ENCODE results near the gene CEP57.

Gene CEP57

GRCh38 chr11:95790123-95790932 is at the start of gene CEP57:
CEP57 (plus strand) TSS chr11:95790498; CDS start chr11:95790699, 201 bp downstream.
- peak; percentile 98 for DNase-seq

GRCh38 chr11:95750101-95750500 is 40.2 kb upstream of the CEP57 start:
- DNase-seq: no peak

GRCh38 chr11:95751515-95751914 is 38.8 kb upstream of the CEP57 start:
- DNase-seq: no peak

- no peak for DNase-seq
Measured at GRCh38 chr11:95760941-95761340, 29.4 kb upstream of the CEP57 start.

- no peak for DNase-seq
Measured at GRCh38 chr11:95762534-95762933, 27.8 kb upstream of the CEP57 start.

- peak; percentile 60 for DNase-seq
Measured at GRCh38 chr11:95764267-95764898, 25.9 kb upstream of the CEP57 start.

GRCh38 chr11:95766701-95767100 is 23.6 kb upstream of the CEP57 start:
- no peak for DNase-seq

- no peak for DNase-seq
Measured at GRCh38 chr11:95767498-95767897, 22.8 kb upstream of the CEP57 start.

- no peak for DNase-seq
Measured at GRCh38 chr11:95768521-95768920, 21.8 kb upstream of the CEP57 start.

GRCh38 chr11:95776859-95777258 is 13.4 kb upstream of the CEP57 start:
- no peak for DNase-seq

GRCh38 chr11:95778699-95779098 is 11.6 kb upstream of the CEP57 start:
- no peak for DNase-seq

- no peak for DNase-seq
Measured at GRCh38 chr11:95780544-95780943, 9.8 kb upstream of the CEP57 start.

- DNase-seq: peak; percentile 38
Measured at GRCh38 chr11:95788921-95789505, 1.3 kb upstream of the CEP57 start.

GRCh38 chr11:95789506-95790122 is 684 bp upstream of the CEP57 start, which contains the start of gene FAM76B:
FAM76B (minus strand) TSS chr11:95789782; CDS start chr11:95789478, 304 bp downstream.
- DNase-seq: peak; percentile 98

- DNase-seq: peak; percentile 57
Measured at GRCh38 chr11:95790933-95791708, 823 bp downstream of the CEP57 start.

- DNase-seq: no peak
Measured at GRCh38 chr11:95791709-95792033, 1.4 kb downstream of the CEP57 start.

- DNase-seq: no peak
Measured at GRCh38 chr11:95792200-95792599, 1.9 kb downstream of the CEP57 start.

GRCh38 chr11:95792700-95793099 is 2.4 kb downstream of the CEP57 start:
- DNase-seq: no peak

GRCh38 chr11:95793116-95793515 is 2.8 kb downstream of the CEP57 start:
- no peak for DNase-seq

GRCh38 chr11:95794086-95794485 is 3.8 kb downstream of the CEP57 start:
- no peak for DNase-seq

- DNase-seq: no peak
Measured at GRCh38 chr11:95795627-95796295, 5.5 kb downstream of the CEP57 start.

GRCh38 chr11:95796501-95796900 is 6.2 kb downstream of the CEP57 start:
- no peak for DNase-seq

Data from activated CD4-positive, alpha-beta T cell treated with anti-CD3 and anti-CD28 coated beads, Interleukin-2, amount 50 U/mL, for 16 hours (primary cell).